B cell (primary cell): ENCODE measurements around the gene DLGAP4. TPM values are rescaled to one million over a fixed set of nuclear protein-coding genes. Genes with fewer than 3 reads are reported as not detected.

ENCODE experiments used
- ATAC-seq: fragments of 200-7000 bp; cut with Tn5 transposase; one replicate; pipeline ENCODE4 v1.10.0; 2021; ENCODE audit warnings: low read depth, mild to moderate bottlenecking, moderate number of reproducible peaks, moderate library complexity
- CTCF ChIA-PET: fragments of 350-600 bp; sonication (Branson Sonifier 250); formaldehyde crosslinking; loops from one replicate; lab custom pipeline; 2021; ENCODE audit warnings: antibody characterized with exemption, inconsistent platforms; lab: Charles Lee
- POLR2A ChIA-PET: fragments of 350-600 bp; sonication (Branson Sonifier 250); formaldehyde crosslinking; loops from one replicate; lab custom pipeline; 2021; ENCODE audit warnings: antibody characterized with exemption; lab: Charles Lee
- DNase-seq: peaks from one replicate; pipeline ENCODE4 v3.0.0; 2013
- H2AFZ ChIP-seq: 2 replicates; pipeline ENCODE4 v1.6.1; 2012; ENCODE audit warnings: mild to moderate bottlenecking, low read depth, low read length; ENCODE audit not compliant: insufficient read depth, poor library complexity, severe bottlenecking
- H3K27ac ChIP-seq, 2 donors: 1 replicate in 1 of 2; 2 replicates in 1 of 2; pipeline ENCODE4 v1.5.1; 2012 to 2013; ENCODE audit warnings: low read length in 2 of 2, mild to moderate bottlenecking in 2 of 2, moderate library complexity in 1 of 2
- H3K27me3 ChIP-seq, 4 experiments: fragments of 200-600 bp in 1 of 4; sonication (generic) in 1 of 4; replicated peaks in 1 of 4; 1 replicate in 2 of 4; 2 replicates in 2 of 4; pipeline versions ENCODE4 v1.6.1 to v1.7.0; 2013 to 2016; ENCODE audit warnings: low read length in 3 of 4, mild to moderate bottlenecking in 2 of 4, mixed read lengths in 1 of 4, moderate library complexity in 1 of 4; ENCODE audit not compliant: insufficient read depth in 4 of 4, control insufficient read depth in 3 of 4; ENCODE audit errors: control extremely low read depth in 1 of 4
- H3K36me3 ChIP-seq, 2 experiments: replicated peaks in 1 of 2; 1 replicate in 1 of 2; 2 replicates in 1 of 2; pipeline versions ENCODE4 v1.6.1 to v1.7.1; 2013; ENCODE audit warnings: low read length in 1 of 2; ENCODE audit not compliant: insufficient read depth in 2 of 2, control insufficient read depth in 1 of 2; ENCODE audit errors: control extremely low read depth in 1 of 2, extremely low read depth in 1 of 2
- H3K4me1 ChIP-seq, 2 donors: fragments of 200-600 bp in 1 of 2; sonication (generic) in 1 of 2; 1 replicate in 1 of 2; 2 replicates in 1 of 2; pipeline versions ENCODE4 v1.5.1 to v1.6.1; 2013 to 2017; ENCODE audit warnings: low read length in 2 of 2; ENCODE audit not compliant: control insufficient read depth in 2 of 2, insufficient read depth in 2 of 2
- H3K4me2 ChIP-seq: replicated peaks from 2 replicates; pipeline ENCODE3; 2012; ENCODE audit warnings: mild to moderate bottlenecking, low read depth, low read length; ENCODE audit not compliant: poor library complexity, severe bottlenecking
- H3K4me3 ChIP-seq, 5 experiments: fragments of 200-600 bp in 1 of 5; sonication (generic) in 1 of 5; 1 replicate in 3 of 5; 2 replicates in 2 of 5; pipeline versions ENCODE4 v1.5.1 to v1.7.0; 2011 to 2016; ENCODE audit warnings: low read length in 4 of 5, mild to moderate bottlenecking in 4 of 5, low read depth in 2 of 5, control low read depth in 1 of 5, moderate library complexity in 1 of 5; ENCODE audit not compliant: insufficient read depth in 1 of 5; ENCODE audit errors: control extremely low read depth in 1 of 5, extremely low read depth in 1 of 5
- H3K79me2 ChIP-seq: fragments of 200-600 bp; sonication (generic); one replicate; pipeline ENCODE4 v1.6.0; 2016; ENCODE audit warnings: low read length; ENCODE audit not compliant: control insufficient read depth, insufficient read depth
- H3K9ac ChIP-seq: fragments of 200-600 bp; sonication (generic); 2 replicates; pipeline ENCODE4 v1.6.1; 2017; ENCODE audit warnings: mild to moderate bottlenecking, low read length, moderate library complexity
- H3K9me3 ChIP-seq, 3 donors: one replicate each; pipeline versions ENCODE4 v1.6.1 to v1.7.1; 2013; ENCODE audit warnings: low read length in 2 of 3; ENCODE audit not compliant: control insufficient read depth in 2 of 3, insufficient read depth in 1 of 3; ENCODE audit errors: control extremely low read depth in 1 of 3
- H4K20me1 ChIP-seq: 2 replicates; pipeline ENCODE4 v1.6.0; 2012; ENCODE audit warnings: mild to moderate bottlenecking, low read length; ENCODE audit not compliant: insufficient read depth, control insufficient read depth, poor library complexity, severe bottlenecking
- H3K27ac Mint-ChIP-seq: one replicate; pipeline ENCODE4 v1.8.0; 2021; ENCODE audit warnings: mixed read lengths
- H3K27me3 Mint-ChIP-seq: one replicate; pipeline ENCODE4 v1.8.0; 2021; ENCODE audit warnings: mixed read lengths
- H3K4me1 Mint-ChIP-seq: one replicate; pipeline ENCODE4 v1.8.0; 2021; ENCODE audit warnings: mixed read lengths
- H3K4me3 Mint-ChIP-seq: one replicate; pipeline ENCODE4 v1.8.0; 2021; ENCODE audit warnings: mixed read lengths
- H3K9me3 Mint-ChIP-seq: one replicate; pipeline ENCODE4 v1.8.0; 2022; ENCODE audit warnings: mixed read lengths; ENCODE audit not compliant: insufficient read depth
- EZH2 ChIP-seq: IDR thresholded peaks from 2 replicates; pipeline ENCODE4 v1.6.1; 2012; ENCODE audit warnings: borderline replicate concordance, low read depth, mild to moderate bottlenecking, moderate library complexity, low read length; ENCODE audit not compliant: insufficient read depth, poor library complexity, severe bottlenecking
- WGBS: methylation state at CpG from one replicate; pipeline ENCODE4 v1.1.5; 2013; ENCODE audit warnings: missing lambda C conversion rate; ENCODE audit not compliant: insufficient coverage; 5-methylcytosine and 5-hydroxymethylcytosine counted together
- intact Hi-C: fragments of 100-400 bp; cut with micrococcal nuclease; formaldehyde crosslinking; loops from one replicate; pipeline ENCODE4 v1.10.0; 2022
- polyA plus RNA-seq: library from polyadenylated mRNA; depleted of rRNA; stranded (reverse); fragments of >200 nt; gene quantifications from 2 replicates; pipeline ENCODE4 v1.2.3, GENCODE V29; 2012
- total RNA-seq, 2 donors: library from RNA; stranded (reverse); fragments of 120-200 nt in 1 of 2; gene quantifications; 1 replicate in 1 of 2; 2 replicates in 1 of 2; pipeline versions ENCODE4 v1.2.3 to v1.2.4, GENCODE V29; 2013 to 2022
- TF ChIP-seq, protein P1 (sequence below): fragments of 200-600 bp; IDR thresholded peaks from one replicate; pipeline ENCODE4 v1.8.0; 2022; ENCODE audit warnings: antibody characterized with exemption, mild to moderate bottlenecking

The DLGAP4 gene
- total and polyA plus RNA-seq, 2 donors (not counting 1 experiment from before 2014, with no cell fraction given): 68.8 to 87.8 TPM

DNA sequence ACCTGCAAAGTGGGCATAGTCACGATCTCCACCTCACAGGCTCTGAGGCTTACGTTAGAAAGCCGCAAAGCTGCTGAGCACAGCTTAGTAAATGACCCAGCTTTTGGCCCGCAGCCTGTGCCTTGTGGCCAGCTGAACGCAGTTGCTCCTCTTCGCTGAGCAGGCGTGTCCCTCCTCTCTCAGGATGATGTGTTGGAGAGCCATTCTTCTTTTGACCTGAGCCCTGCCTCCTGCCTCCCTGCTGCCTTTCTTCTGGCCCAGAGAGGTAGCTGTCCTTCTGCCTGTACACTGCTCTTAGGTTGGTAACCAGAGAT lies 187.6 kb downstream of the DLGAP4 start:
- no peaks in the 10 kb centered on the region for H3K9me3 ChIP-seq
- no peak overlapping the region for H3K27ac ChIP-seq
- peaks cover 17 to 18% of the 10 kb centered on the region in 2 donors for H3K4me1 ChIP-seq
- no peak overlapping the region for H3K4me2 ChIP-seq
- CTCF ChIA-PET: interaction anchor here (1.2 kb wide), 1 partner anchor 23 kb away, joined by 4 read pairs; no protein-coding TSS in a partner anchor
- WGBS: 94% methylated on average over 7 of the region's 7 CpGs
- no peak overlapping the region for H3K4me3 ChIP-seq
- H3K79me2 ChIP-seq: peaks cover 77% of the 10 kb centered on the region
- intact Hi-C loops: no loop called here
- ATAC-seq: no peak
- no peak overlapping the region for H2AFZ ChIP-seq
- no peak for DNase-seq
- no peaks in the 10 kb centered on the region for H3K27me3 ChIP-seq
- H3K9ac ChIP-seq: no peak overlapping the region
- Mint-ChIP-seq H3K27ac (no peak overlapping the region), H3K4me1 (peaks cover 33% of the 10 kb centered on the region), H3K4me3 (no peak overlapping the region), H3K9me3 (no peaks in the 10 kb centered on the region), H3K27me3 (no peaks in the 10 kb centered on the region)
- H4K20me1 ChIP-seq: peaks cover 73% of the 10 kb centered on the region
- POLR2A ChIA-PET: no interaction called here
- peaks cover 3 to 27% of the 10 kb centered on the region in 2 experiments for H3K36me3 ChIP-seq
- TF ChIP-seq EZH2: no peak
- TF ChIP-seq, protein P1, sequence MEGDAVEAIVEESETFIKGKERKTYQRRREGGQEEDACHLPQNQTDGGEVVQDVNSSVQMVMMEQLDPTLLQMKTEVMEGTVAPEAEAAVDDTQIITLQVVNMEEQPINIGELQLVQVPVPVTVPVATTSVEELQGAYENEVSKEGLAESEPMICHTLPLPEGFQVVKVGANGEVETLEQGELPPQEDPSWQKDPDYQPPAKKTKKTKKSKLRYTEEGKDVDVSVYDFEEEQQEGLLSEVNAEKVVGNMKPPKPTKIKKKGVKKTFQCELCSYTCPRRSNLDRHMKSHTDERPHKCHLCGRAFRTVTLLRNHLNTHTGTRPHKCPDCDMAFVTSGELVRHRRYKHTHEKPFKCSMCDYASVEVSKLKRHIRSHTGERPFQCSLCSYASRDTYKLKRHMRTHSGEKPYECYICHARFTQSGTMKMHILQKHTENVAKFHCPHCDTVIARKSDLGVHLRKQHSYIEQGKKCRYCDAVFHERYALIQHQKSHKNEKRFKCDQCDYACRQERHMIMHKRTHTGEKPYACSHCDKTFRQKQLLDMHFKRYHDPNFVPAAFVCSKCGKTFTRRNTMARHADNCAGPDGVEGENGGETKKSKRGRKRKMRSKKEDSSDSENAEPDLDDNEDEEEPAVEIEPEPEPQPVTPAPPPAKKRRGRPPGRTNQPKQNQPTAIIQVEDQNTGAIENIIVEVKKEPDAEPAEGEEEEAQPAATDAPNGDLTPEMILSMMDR: no peak

DNA sequence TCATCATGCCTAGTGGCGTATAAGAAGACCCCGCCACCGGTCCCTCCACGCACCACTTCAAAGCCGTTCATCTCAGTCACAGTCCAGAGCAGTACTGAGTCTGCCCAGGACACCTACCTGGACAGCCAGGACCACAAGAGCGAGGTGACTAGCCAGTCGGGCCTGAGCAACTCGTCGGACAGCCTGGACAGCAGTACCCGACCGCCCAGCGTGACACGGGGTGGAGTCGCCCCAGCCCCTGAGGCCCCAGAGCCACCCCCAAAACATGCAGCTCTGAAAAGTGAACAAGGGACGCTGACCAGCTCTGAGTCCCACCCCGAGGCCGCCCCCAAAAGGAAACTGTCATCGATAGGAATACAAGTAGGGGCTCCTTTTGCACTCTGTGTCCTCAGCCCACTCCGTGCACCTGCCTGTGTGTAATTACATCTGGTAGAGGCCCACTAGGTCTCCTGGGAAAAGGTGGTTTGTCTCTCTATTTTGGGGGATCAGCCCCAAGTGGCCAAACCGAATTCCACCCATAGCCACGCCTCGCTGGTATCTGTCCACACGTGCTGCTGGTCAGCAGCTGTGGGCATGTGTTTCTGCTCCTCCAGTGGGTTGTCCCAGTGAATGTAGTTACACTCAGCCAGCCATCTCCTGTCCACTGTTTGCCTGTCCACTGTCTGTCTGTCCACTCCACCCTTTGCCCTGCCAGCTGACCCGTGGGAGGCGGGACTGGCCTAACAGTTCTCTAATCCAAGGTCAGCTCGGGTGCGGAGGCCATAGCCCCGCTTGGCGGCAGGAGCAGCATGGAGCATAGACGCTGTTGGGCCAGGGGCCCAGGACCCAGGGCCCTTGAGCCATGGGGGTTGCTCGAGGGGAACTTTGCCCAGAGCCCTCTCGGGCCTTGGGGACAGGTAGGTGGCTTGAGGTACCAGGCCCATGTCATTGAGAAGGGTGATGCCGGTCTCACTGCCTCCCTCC lies 190.8 kb downstream of the DLGAP4 start:
- H3K27me3 ChIP-seq: no peaks in the 10 kb centered on the region
- Mint-ChIP-seq H3K27ac (no peak overlapping the region), H3K4me1 (peaks cover 20% of the 10 kb centered on the region), H3K9me3 (no peaks in the 10 kb centered on the region), H3K27me3 (no peaks in the 10 kb centered on the region), H3K4me3 (no peak overlapping the region)
- H3K9ac ChIP-seq: no peak overlapping the region
- H2AFZ ChIP-seq: no peak overlapping the region
- ChIA-PET POLR2A (no interaction called here), CTCF (interaction anchor here (1.3 kb wide), 1 partner anchor 17 kb away, joined by 3 read pairs; no protein-coding TSS in a partner anchor)
- no peak for ATAC-seq
- H3K4me2 ChIP-seq: no peak overlapping the region
- peaks cover 8% of the 10 kb centered on the region in 2 donors for H3K4me1 ChIP-seq
- peaks cover 49% of the 10 kb centered on the region for H4K20me1 ChIP-seq
- no peak for DNase-seq
- WGBS: 95% methylated on average over 30 of the region's 33 CpGs
- H3K4me3 ChIP-seq: no peak overlapping the region
- peaks cover 59% of the 10 kb centered on the region for H3K79me2 ChIP-seq
- H3K27ac ChIP-seq: no peak overlapping the region
- TF ChIP-seq, protein P1: no peak
- no peak for TF ChIP-seq EZH2
- peaks cover 1 to 52% of the 10 kb centered on the region in 2 experiments for H3K36me3 ChIP-seq
- intact Hi-C loops: no loop called here
- H3K9me3 ChIP-seq: no peaks in the 10 kb centered on the region
